WTC11 (cell line): ENCODE measurements around the gene PHLDB1.

Experiments used
- CREB1 ChIP-seq: sonication (generic); formaldehyde crosslinking; IDR thresholded peaks from 2 replicates; pipeline ENCODE4 v1.8.0; 2023; ENCODE audit warnings: mild to moderate bottlenecking, missing genetic modification reagents
- ZNF512 ChIP-seq: sonication (generic); formaldehyde crosslinking; IDR thresholded peaks from 2 replicates; pipeline ENCODE4 v1.8.1; 2022; ENCODE audit warnings: missing genetic modification reagents, borderline replicate concordance

GRCh38 chr11:118659953-118660680 is 52.7 kb downstream of the PHLDB1 start:
- TF ChIP-seq CREB1 (CRISPR knock-in tag) (no peak), ZNF512 (CRISPR knock-in tag) (no peak)
